GM21381 (cell line): ENCODE results near the gene CSF1.

Source experiments
- ATAC-seq: cut with Tn5 transposase; IDR thresholded peaks from one replicate; pipeline ENCODE4 v1.9.1; 2021; ENCODE audit warnings: mild to moderate bottlenecking, moderate library complexity; ENCODE audit not compliant: unreplicated experiment

Gene CSF1

GRCh38 chr1:109975718-109976117 is 65.1 kb downstream of the CSF1 start:
- no peak for ATAC-seq

- ATAC-seq, result no peak
These were observed 66.1 kb downstream of the CSF1 start for GRCh38 chr1:109976762-109977161.

GRCh38 chr1:109977225-109977624 is 66.6 kb downstream of the CSF1 start:
- ATAC-seq, result no peak

- no peak for ATAC-seq
These were observed 67.2 kb downstream of the CSF1 start for GRCh38 chr1:109977657-109978378.

- ATAC-seq, result no peak
These were observed 68.3 kb downstream of the CSF1 start for GRCh38 chr1:109978761-109979488.

GRCh38 chr1:109979489-109980091 is 68.9 kb downstream of the CSF1 start:
- ATAC-seq, result no peak
